T-helper 1 cell treated with Interleukin-12 subunit alpha and Interleukin-12 subunit beta and Interleukin-4 antibody, amounts not matched to agents 30 μg/mL and 1 μg/mL, for 36 hours (primary cell): ENCODE data around the gene OOEP.
"Not testable (repeated sequence)": the region's sequence is repeated elsewhere in the genome, so short reads cannot be mapped to it uniquely, and the experiment has no call there.

ENCODE experiments used
- H3K27ac Mint-ChIP-seq: one replicate; pipeline ENCODE4 v1.8.0; 2021; ENCODE audit warnings: mild to moderate bottlenecking, mixed read lengths
- H3K27me3 Mint-ChIP-seq: one replicate; pipeline ENCODE4 v1.8.0; 2021; ENCODE audit warnings: low read depth, mixed read lengths
- H3K36me3 Mint-ChIP-seq: one replicate; pipeline ENCODE4 v1.8.0; 2021; ENCODE audit warnings: low read depth, mixed read lengths
- H3K4me1 Mint-ChIP-seq: one replicate; pipeline ENCODE4 v1.8.0; 2021; ENCODE audit warnings: low read depth, mixed read lengths
- H3K4me3 Mint-ChIP-seq: one replicate; pipeline ENCODE4 v1.8.0; 2021; ENCODE audit warnings: mild to moderate bottlenecking, moderate library complexity, mixed read lengths
- H3K9me3 Mint-ChIP-seq: one replicate; pipeline ENCODE4 v1.8.0; 2021; ENCODE audit warnings: mixed read lengths

The OOEP gene

DNA sequence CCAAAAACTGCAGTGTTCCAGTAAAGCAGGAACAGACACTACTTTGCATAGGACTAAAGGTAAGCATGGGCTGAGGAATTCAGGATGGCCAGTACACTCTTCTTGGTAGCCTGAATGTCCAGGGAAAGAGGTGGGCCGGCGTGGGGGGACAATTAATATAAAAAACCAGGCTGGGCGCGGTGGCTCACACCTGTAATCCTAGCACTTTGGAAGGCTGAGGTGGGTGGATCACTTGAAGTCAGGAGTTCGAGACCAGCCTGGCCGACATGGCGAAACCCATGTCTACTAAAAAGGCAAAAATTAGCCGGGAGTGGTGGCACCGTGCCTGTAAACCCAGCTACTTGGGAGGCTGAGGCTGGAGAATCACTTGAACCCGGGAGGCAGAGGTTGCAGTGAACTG lies 11.8 kb upstream of the OOEP start:
- not testable (repeated sequence) for H3K4me1 Mint-ChIP-seq, H3K27ac Mint-ChIP-seq, H3K27me3 Mint-ChIP-seq, H3K9me3 Mint-ChIP-seq, H3K36me3 Mint-ChIP-seq, H3K4me3 Mint-ChIP-seq

DNA sequence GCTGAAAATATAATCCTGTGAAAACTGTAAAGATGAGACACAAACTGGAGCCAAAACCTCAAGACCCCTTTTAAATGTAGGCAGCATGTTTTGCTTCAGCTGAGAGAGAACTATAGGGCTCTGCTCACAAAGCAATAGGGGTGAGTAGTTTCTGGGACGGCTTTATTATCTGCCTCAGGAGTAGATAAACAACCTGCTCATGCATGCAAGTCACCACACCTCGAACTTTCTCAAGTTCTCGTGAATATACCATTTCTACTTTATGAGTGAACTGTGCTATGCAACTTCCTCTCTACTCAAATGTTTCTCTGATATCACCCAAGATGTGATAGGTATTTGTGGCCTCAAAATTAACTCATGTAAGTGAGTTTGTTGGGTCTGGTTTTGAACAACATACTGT lies 7.5 kb upstream of the OOEP start:
- H3K4me1 Mint-ChIP-seq: no peaks in the 10 kb centered on the region
- no peak overlapping the region for H3K27ac Mint-ChIP-seq
- no peaks in the 10 kb centered on the region for H3K9me3 Mint-ChIP-seq
- H3K36me3 Mint-ChIP-seq: no peaks in the 10 kb centered on the region
- H3K4me3 Mint-ChIP-seq: no peak overlapping the region
- H3K27me3 Mint-ChIP-seq: no peaks in the 10 kb centered on the region

GRCh38 chr6:73375216-73375615 lies 5.5 kb upstream of the OOEP start:
- H3K9me3 Mint-ChIP-seq: no peaks in the 10 kb centered on the region
- no peak overlapping the region for H3K4me3 Mint-ChIP-seq
- H3K27me3 Mint-ChIP-seq: no peaks in the 10 kb centered on the region
- H3K4me1 Mint-ChIP-seq: no peaks in the 10 kb centered on the region
- H3K36me3 Mint-ChIP-seq: no peaks in the 10 kb centered on the region
- H3K27ac Mint-ChIP-seq: no peak overlapping the region

GRCh38 chr6:73372516-73372915 lies 2.8 kb upstream of the OOEP start:
- Mint-ChIP-seq H3K4me3 (no peak overlapping the region), H3K36me3 (no peaks in the 10 kb centered on the region), H3K9me3 (no peaks in the 10 kb centered on the region), H3K4me1 (no peaks in the 10 kb centered on the region), H3K27me3 (no peaks in the 10 kb centered on the region), H3K27ac (no peak overlapping the region)

- no peaks in the 10 kb centered on the region for H3K27me3 Mint-ChIP-seq
Observed at GRCh38 chr6:73371984-73372383, 2.3 kb upstream of the OOEP start.

GRCh38 chr6:73369157-73369556 lies 540 bp downstream of the OOEP start:
- Mint-ChIP-seq H3K27ac (no peak overlapping the region), H3K4me1 (no peaks in the 10 kb centered on the region), H3K36me3 (no peaks in the 10 kb centered on the region), H3K27me3 (no peaks in the 10 kb centered on the region), H3K9me3 (no peaks in the 10 kb centered on the region), H3K4me3 (no peak overlapping the region)

More at GRCh38 chr6:73371984-73372383, 2.3 kb upstream of the OOEP start:
- Mint-ChIP-seq H3K4me1 (no peaks in the 10 kb centered on the region), H3K36me3 (no peaks in the 10 kb centered on the region), H3K27ac (no peak overlapping the region), H3K9me3 (no peaks in the 10 kb centered on the region), H3K4me3 (no peak overlapping the region)

DNA sequence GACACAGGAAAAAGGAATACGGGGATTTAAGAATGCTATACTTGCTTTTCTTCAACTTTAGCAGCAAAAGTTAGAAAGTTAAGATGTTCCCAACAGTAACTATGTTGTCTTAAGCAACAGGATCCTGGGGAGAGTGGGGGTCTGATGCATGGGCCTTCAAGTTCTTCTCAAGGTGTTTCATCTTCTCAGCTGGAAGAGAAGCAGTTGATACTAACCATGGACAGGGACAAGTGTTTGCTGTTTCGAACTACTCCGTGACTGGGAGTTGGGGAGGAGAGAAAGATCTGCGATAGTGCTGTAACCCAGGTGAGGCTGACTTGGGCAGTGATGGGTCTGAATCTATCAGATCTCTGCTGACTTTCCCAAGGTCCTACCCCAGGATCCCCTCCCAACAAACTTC lies 1.0 kb downstream of the OOEP start:
- no peak overlapping the region for H3K27ac Mint-ChIP-seq
- H3K4me3 Mint-ChIP-seq: no peak overlapping the region
- no peaks in the 10 kb centered on the region for H3K27me3 Mint-ChIP-seq
- no peaks in the 10 kb centered on the region for H3K9me3 Mint-ChIP-seq
- no peaks in the 10 kb centered on the region for H3K36me3 Mint-ChIP-seq
- H3K4me1 Mint-ChIP-seq: no peaks in the 10 kb centered on the region

GRCh38 chr6:73367761-73368355 lies 1.8 kb downstream of the OOEP start:
- H3K9me3 Mint-ChIP-seq: no peaks in the 10 kb centered on the region
- H3K4me3 Mint-ChIP-seq: no peak overlapping the region
- H3K36me3 Mint-ChIP-seq: no peaks in the 10 kb centered on the region
- H3K27me3 Mint-ChIP-seq: no peaks in the 10 kb centered on the region
- no peak overlapping the region for H3K27ac Mint-ChIP-seq
- no peaks in the 10 kb centered on the region for H3K4me1 Mint-ChIP-seq

DNA sequence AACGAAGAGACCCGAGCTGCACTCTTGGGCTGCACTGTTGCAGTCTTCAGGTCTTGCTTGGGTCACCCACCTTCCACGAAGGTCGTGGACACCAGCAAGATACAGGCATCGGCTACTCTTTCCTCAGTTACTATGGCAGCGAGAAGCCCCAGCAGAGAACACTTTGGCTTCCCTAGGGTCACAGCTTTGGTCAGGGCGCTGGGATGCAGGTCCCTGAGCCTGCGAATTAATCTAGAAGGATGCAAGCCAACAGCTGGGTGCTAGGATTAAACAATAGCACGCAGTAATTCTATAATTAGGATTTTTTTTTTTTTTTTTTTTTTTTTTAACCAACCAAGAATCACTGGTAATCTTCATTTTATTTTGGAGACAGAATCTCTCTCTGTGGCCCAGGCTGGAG lies 5.1 kb downstream of the OOEP start:
- H3K4me1 Mint-ChIP-seq: no peaks in the 10 kb centered on the region
- no peaks in the 10 kb centered on the region for H3K9me3 Mint-ChIP-seq
- no peak overlapping the region for H3K4me3 Mint-ChIP-seq
- no peaks in the 10 kb centered on the region for H3K36me3 Mint-ChIP-seq
- no peaks in the 10 kb centered on the region for H3K27me3 Mint-ChIP-seq
- no peak overlapping the region for H3K27ac Mint-ChIP-seq

- Mint-ChIP-seq H3K36me3 (no peaks in the 10 kb centered on the region), H3K4me1 (no peaks in the 10 kb centered on the region), H3K27ac (no peak overlapping the region), H3K4me3 (no peak overlapping the region), H3K9me3 (no peaks in the 10 kb centered on the region), H3K27me3 (no peaks in the 10 kb centered on the region)
Observed at GRCh38 chr6:73364121-73364520, 5.6 kb downstream of the OOEP start.

GRCh38 chr6:73363537-73363875 lies 6.2 kb downstream of the OOEP start:
- Mint-ChIP-seq H3K9me3 (no peaks in the 10 kb centered on the region), H3K27ac (no peak overlapping the region), H3K4me1 (no peaks in the 10 kb centered on the region), H3K27me3 (no peaks in the 10 kb centered on the region), H3K4me3 (no peak overlapping the region), H3K36me3 (no peaks in the 10 kb centered on the region)

GRCh38 chr6:73362869-73363536 lies 6.7 kb downstream of the OOEP start:
- Mint-ChIP-seq H3K27ac (no peak overlapping the region), H3K4me1 (no peaks in the 10 kb centered on the region), H3K36me3 (no peaks in the 10 kb centered on the region), H3K9me3 (no peaks in the 10 kb centered on the region), H3K4me3 (no peak overlapping the region), H3K27me3 (no peaks in the 10 kb centered on the region)

- Mint-ChIP-seq H3K4me1 (no peaks in the 10 kb centered on the region), H3K27me3 (peaks cover 3% of the 10 kb centered on the region), H3K27ac (no peak within 1 kb of the TSS), H3K4me3 (no peak within 1 kb of the TSS), H3K9me3 (no peaks in the 10 kb centered on the region), H3K36me3 (no peaks in the 10 kb centered on the region)
Observed at GRCh38 chr6:73362358-73362757, 7.3 kb downstream of the OOEP start, which contains the start of gene KHDC3L. Gene KHDC3L, plus strand, starts transcription at chr6:73362658. Its CDS starts 72 bp downstream, at chr6:73362730.

DNA sequence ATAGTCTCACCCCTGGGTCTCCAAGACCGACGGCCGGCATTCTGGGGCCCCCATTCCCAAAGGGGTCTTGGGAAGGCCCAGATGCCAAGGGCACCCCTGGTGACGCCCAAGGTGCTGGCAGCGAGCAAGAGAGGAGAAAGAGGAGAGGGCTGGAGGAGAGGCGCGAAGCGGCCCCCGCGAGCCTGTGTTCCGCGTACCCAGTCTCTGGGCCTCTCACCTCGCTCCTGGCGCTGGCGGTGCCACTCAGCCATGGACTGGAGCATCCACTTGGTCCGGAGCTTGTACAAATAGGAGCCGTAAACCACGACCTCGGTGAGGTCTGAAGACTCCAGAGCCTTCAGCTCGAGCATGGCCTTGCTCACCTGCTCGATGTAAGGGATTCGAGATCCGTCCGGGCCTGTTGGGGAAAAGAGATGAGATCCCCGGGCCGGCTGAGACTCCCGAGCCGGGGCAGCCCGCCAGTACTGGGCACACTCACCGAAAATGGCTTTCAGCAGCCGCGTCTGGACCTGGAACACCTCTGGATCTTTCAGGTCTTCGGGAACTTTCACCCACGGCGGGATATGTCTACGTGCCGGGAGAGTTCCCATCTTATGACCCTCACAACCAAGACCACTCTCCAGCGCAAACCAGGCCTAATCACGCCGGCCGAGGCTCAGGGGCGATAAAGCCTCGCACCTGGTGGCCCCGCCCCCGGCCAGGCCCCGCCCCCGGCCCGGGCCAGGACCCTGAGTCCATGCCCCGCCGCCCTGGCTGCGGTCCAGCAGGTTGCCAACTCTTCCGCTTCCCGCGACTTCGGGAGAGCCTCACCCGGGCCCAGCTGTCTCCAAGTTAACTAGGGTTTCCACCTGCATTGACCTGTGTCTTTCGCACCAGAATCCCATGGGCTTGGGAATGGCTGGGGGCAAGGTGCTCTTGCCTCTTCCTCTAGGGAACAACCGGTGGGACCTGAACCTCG lies 15.8 kb downstream of the OOEP start, which contains the start of gene DPPA5:
Gene DPPA5, minus strand, starts transcription at position 641 of the 958 bp plus-strand sequence. Its CDS starts 51 bp downstream, at position 590.
- Mint-ChIP-seq H3K27ac (no peak within 1 kb of the TSS), H3K36me3 (no peaks in the 10 kb centered on the region), H3K27me3 (peaks cover 31% of the 10 kb centered on the region), H3K4me1 (no peaks in the 10 kb centered on the region), H3K4me3 (no peak within 1 kb of the TSS), H3K9me3 (no peaks in the 10 kb centered on the region)

DNA sequence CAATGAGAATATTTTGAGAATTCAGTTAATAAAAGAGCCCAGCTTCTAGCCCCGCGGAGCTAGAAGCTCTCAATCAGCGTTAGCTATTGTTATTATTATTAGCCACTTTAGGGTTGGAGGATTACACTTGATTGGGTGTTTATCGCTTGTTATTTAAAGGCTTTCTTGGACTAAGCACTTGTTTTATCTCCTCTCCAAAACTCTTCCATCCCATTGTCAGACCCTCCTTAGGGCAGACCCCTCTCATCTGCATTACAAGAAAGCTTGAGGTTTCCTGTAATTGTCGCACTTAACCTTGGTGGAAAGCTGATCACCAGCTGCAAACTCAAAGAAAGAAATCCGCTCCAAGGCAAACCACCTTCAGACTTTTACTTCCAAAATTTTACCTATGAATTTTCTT lies 20.4 kb downstream of the OOEP start:
- Mint-ChIP-seq H3K36me3 (no peaks in the 10 kb centered on the region), H3K27me3 (peaks cover 46% of the 10 kb centered on the region), H3K9me3 (no peaks in the 10 kb centered on the region), H3K4me1 (no peaks in the 10 kb centered on the region), H3K27ac (no peak overlapping the region), H3K4me3 (no peak overlapping the region)
